Muscle of leg (tissue), 16 donors: ENCODE data around the gene SLC1A2. TPM values are rescaled to one million over a fixed set of nuclear protein-coding genes. Genes with fewer than 3 reads are reported as not detected.

ENCODE experiments used
- DNase-seq: peaks from one replicate; pipeline ENCODE4 v3.0.0; 2013
- H3K27ac ChIP-seq: one replicate; pipeline ENCODE4 v1.5.1; 2013; ENCODE audit warnings: mild to moderate bottlenecking, low read length, control low read depth
- H3K27me3 ChIP-seq: one replicate; pipeline ENCODE4 v1.6.1; 2013; ENCODE audit warnings: low read length; ENCODE audit not compliant: control insufficient read depth, insufficient read depth
- H3K36me3 ChIP-seq: one replicate; pipeline ENCODE4 v1.6.1; 2013; ENCODE audit warnings: low read length; ENCODE audit not compliant: control insufficient read depth, insufficient read depth
- H3K4me1 ChIP-seq: one replicate; pipeline ENCODE4 v1.6.1; 2013; ENCODE audit warnings: low read length; ENCODE audit not compliant: control insufficient read depth, insufficient read depth
- H3K4me3 ChIP-seq: one replicate; pipeline ENCODE4 v1.5.1; 2013; ENCODE audit warnings: low read length, control low read depth
- H3K9me3 ChIP-seq: replicated peaks from 2 replicates; pipeline ENCODE4 v1.6.1; 2013; ENCODE audit warnings: low read depth, low read length; ENCODE audit not compliant: control insufficient read depth
- WGBS: methylation state at CpG from one replicate; pipeline ENCODE4 v1.1.5; 2013; ENCODE audit warnings: missing lambda C conversion rate; ENCODE audit not compliant: insufficient coverage; 5-methylcytosine and 5-hydroxymethylcytosine counted together
- long read RNA-seq, 11 donors: transcript quantifications; one replicate each; lab custom pipeline, GENCODE V29; 2026
- polyA plus RNA-seq, 8 donors: library from polyadenylated mRNA; unstranded; fragments of 120-200 nt; gene quantifications; one replicate each; pipeline versions ENCODE4 v1.2.1 to v1.2.3, GENCODE V29; 2013; ENCODE audit warnings: inconsistent platforms in 1 of 8, low replicate concordance in 1 of 8; ENCODE audit not compliant: insufficient read length in 8 of 8, insufficient read depth in 1 of 8
- total RNA-seq: library from RNA; stranded (reverse); fragments of 120-200 nt; gene quantifications from one replicate; pipeline ENCODE4 v1.2.4, GENCODE V29; 2013

SLC1A2 gene
- total RNA-seq (1.6 TPM), polyA plus RNA-seq (1 to 10 TPM in 4 of 8 donors, under 1 TPM in 4; 0.43 to 1.6 (median 0.88) TPM)
- long read RNA-seq, donor 1: 0 reads
- long read RNA-seq, donor 2: 0 reads
- long read RNA-seq, donor 3: 0 reads
- long read RNA-seq, donor 4: 0 reads
- long read RNA-seq, donor 5, full-length matches to known transcripts: 1 of 1 reads
- long read RNA-seq, donor 5, partial matches to known transcripts: 0 of 1 reads
- long read RNA-seq, donor 5, other reads (novel, unspliced or antisense): 0 of 1 reads
- long read RNA-seq, donor 6: 0 reads
- long read RNA-seq, donor 7, full-length matches to known transcripts: 1 of 1 reads
- long read RNA-seq, donor 7, partial matches to known transcripts: 0 of 1 reads
- long read RNA-seq, donor 7, other reads (novel, unspliced or antisense): 0 of 1 reads
- long read RNA-seq, donor 8: 0 reads
- long read RNA-seq, donor 9: 0 reads
- long read RNA-seq, donor 10: 0 reads
- long read RNA-seq, donor 11: 0 reads

GRCh38 chr11:35419184-35419829 is at the start of gene SLC1A2:
SLC1A2 (minus strand) TSS chr11:35419558; CDS start chr11:35418966, 592 bp downstream.
- Histone ChIP-seq H3K27me3 (peaks cover 60% of the 10 kb centered on the region), H3K4me3 (peak within 1 kb of the TSS; percentile 42), H3K9me3 (no peaks in the 10 kb centered on the region), H3K4me1 (peaks cover 20% of the 10 kb centered on the region), H3K27ac (no peak within 1 kb of the TSS), H3K36me3 (no peaks in the 10 kb centered on the region)
- under 1% methylated on average over 69 of the region's 71 CpGs for WGBS
- DNase-seq: peak; percentile 56

- Histone ChIP-seq H3K27ac (no peak overlapping the region), H3K4me3 (no peak overlapping the region), H3K9me3 (no peaks in the 10 kb centered on the region), H3K36me3 (no peaks in the 10 kb centered on the region), H3K27me3 (peaks cover 5% of the 10 kb centered on the region), H3K4me1 (no peaks in the 10 kb centered on the region)
- DNase-seq: no peak
- 75% methylated on average over 2 of the region's 3 CpGs for WGBS
Observed at GRCh38 chr11:35466058-35466457, 46.7 kb upstream of the SLC1A2 start.

DNA sequence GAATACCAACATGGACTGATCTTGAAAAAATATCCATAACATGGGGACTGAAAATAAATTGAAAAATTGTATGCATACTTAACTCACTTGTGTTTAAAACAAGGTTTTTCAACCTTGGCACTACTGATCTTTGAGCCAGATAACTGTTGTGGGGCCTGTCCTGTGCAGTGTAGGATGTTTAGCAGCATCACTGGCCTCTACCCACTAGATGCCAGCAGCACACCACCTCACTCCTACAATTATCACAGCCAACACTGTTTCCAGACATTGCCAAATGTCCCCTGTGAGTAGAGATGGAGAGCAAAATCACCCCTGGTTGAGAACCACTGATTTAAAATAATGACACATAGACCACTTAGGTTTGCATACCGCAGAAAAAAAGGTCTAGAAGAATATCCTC is 45.0 kb upstream of the SLC1A2 start:
- peaks cover 5% of the 10 kb centered on the region for H3K27me3 ChIP-seq
- DNase-seq: no peak
- no CpG with 5 or more reads among the region's 1 CpG for WGBS

DNA sequence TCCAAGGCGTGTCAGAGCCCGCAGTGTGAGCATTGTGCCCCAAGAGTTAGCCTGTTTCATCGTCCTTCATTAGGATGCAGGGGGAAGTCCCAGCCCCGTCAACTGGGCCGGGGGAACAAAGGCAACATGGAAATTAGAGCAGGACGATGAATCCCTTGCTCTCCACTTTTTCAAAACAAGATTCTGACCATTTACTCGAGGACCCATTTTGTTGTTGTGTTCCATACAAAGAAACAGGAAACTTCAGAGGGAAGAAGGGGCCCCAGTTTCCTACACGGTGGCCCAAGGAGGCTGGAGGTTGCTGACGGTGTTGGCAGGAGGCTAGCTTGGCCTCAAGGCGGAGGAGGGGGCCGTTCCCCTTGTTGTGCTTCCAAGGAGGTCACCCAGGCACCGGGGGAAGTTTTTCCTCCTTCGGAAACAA is 44.0 kb upstream of the SLC1A2 start:
- no peak overlapping the region for H3K27ac ChIP-seq
- no peaks in the 10 kb centered on the region for H3K36me3 ChIP-seq
- no peaks in the 10 kb centered on the region for H3K4me1 ChIP-seq
- no peak for DNase-seq
- no peaks in the 10 kb centered on the region for H3K9me3 ChIP-seq
- 71% methylated on average over 7 of the region's 13 CpGs for WGBS
- H3K4me3 ChIP-seq: no peak overlapping the region
- H3K27me3 ChIP-seq: peaks cover 5% of the 10 kb centered on the region

More for the DNA sequence above, 45.0 kb upstream of the SLC1A2 start:
- Histone ChIP-seq H3K4me3 (no peak overlapping the region), H3K9me3 (no peaks in the 10 kb centered on the region), H3K27ac (no peak overlapping the region), H3K4me1 (no peaks in the 10 kb centered on the region), H3K36me3 (no peaks in the 10 kb centered on the region)

- H3K4me3 ChIP-seq: no peak overlapping the region
- DNase-seq: no peak
- H3K27me3 ChIP-seq: peaks cover 5% of the 10 kb centered on the region
- no peak overlapping the region for H3K27ac ChIP-seq
- no peaks in the 10 kb centered on the region for H3K4me1 ChIP-seq
- no peaks in the 10 kb centered on the region for H3K9me3 ChIP-seq
- WGBS: 40% methylated on average over 1 of the region's 2 CpGs
- H3K36me3 ChIP-seq: no peaks in the 10 kb centered on the region
Observed at GRCh38 chr11:35461917-35462538, 42.7 kb upstream of the SLC1A2 start.

DNA sequence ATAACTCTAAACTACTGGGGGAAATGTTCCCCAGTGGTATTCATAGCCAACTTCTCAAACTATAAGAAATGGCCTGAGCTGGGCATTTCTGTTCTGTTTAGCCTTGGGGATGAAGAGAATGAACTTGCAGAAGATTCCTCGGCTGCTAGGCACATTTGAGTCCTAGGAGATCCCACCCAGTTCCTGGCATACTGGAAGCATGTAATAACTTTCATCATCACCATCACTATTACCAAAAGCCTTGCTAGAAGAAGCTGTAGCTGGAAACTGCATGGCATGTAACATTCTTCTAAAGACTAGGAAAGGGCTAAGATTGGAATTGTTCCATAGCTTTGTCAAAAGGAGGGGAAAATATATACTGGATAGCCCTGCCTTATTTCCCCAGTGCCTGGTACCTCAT is 40.1 kb upstream of the SLC1A2 start:
- H3K4me1 ChIP-seq: no peaks in the 10 kb centered on the region
- H3K27me3 ChIP-seq: peaks cover 5% of the 10 kb centered on the region
- H3K4me3 ChIP-seq: no peak overlapping the region
- H3K9me3 ChIP-seq: no peaks in the 10 kb centered on the region
- WGBS: no CpG with 5 or more reads among the region's 1 CpG
- H3K27ac ChIP-seq: no peak overlapping the region
- H3K36me3 ChIP-seq: no peaks in the 10 kb centered on the region
- no peak for DNase-seq

DNA sequence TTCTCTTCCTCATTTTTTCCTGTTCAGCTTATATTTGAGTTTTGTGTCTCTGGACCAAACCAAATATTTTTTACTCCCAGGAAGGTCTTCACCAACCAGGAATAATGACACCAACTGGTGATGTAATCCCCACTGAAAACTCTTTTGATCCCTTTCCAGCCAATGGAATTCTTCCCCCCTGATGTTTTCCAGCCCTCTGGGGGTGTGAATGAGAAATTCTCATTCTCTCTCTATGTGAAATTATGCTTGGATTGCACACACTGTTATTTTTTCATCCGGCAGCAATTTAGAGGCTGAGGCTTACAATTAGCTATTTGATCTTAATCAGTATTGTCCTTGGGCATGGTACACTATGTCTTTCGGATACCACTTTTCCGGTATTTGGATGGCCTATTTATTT is 39.5 kb upstream of the SLC1A2 start:
- no peaks in the 10 kb centered on the region for H3K36me3 ChIP-seq
- H3K27me3 ChIP-seq: peaks cover 5% of the 10 kb centered on the region
- H3K4me3 ChIP-seq: no peak overlapping the region
- no peaks in the 10 kb centered on the region for H3K4me1 ChIP-seq
- no peak overlapping the region for H3K27ac ChIP-seq
- no CpG with 5 or more reads among the region's 3 CpGs for WGBS
- H3K9me3 ChIP-seq: no peaks in the 10 kb centered on the region
- no peak for DNase-seq

- Histone ChIP-seq H3K4me3 (no peak overlapping the region), H3K36me3 (no peaks in the 10 kb centered on the region), H3K27ac (no peak overlapping the region), H3K27me3 (no peaks in the 10 kb centered on the region), H3K4me1 (no peaks in the 10 kb centered on the region), H3K9me3 (no peaks in the 10 kb centered on the region)
- WGBS: no CpG with 5 or more reads among the region's 1 CpG
- DNase-seq: no peak
Observed at GRCh38 chr11:35454362-35454761, 35.0 kb upstream of the SLC1A2 start.

- Histone ChIP-seq H3K4me3 (no peak overlapping the region), H3K36me3 (no peaks in the 10 kb centered on the region), H3K4me1 (no peaks in the 10 kb centered on the region), H3K9me3 (no peaks in the 10 kb centered on the region), H3K27ac (no peak overlapping the region), H3K27me3 (peaks cover 7% of the 10 kb centered on the region)
- no peak for DNase-seq
- WGBS: 83% methylated on average over 2 of the region's 2 CpGs
Observed at GRCh38 chr11:35436581-35437250, 17.4 kb upstream of the SLC1A2 start.
